Liver (tissue), 3 donors: Measurements from ENCODE around the gene RASSF3.

ENCODE experiments used
- GABPA ChIP-seq, 2 donors: IDR thresholded peaks in 1 of 2; conservative IDR thresholded peaks in 1 of 2; 2 replicates each; pipeline ENCODE4 v1.6.1; 2016; ENCODE audit warnings: antibody characterized with exemption in 2 of 2, mild to moderate bottlenecking in 1 of 2, moderate library complexity in 1 of 2
- HNF4G ChIP-seq: IDR thresholded peaks from 2 replicates; pipeline ENCODE4 v1.6.1; 2016; ENCODE audit warnings: antibody characterized with exemption
- TAF1 ChIP-seq: conservative IDR thresholded peaks from 2 replicates; pipeline ENCODE4 v1.6.1; 2016; ENCODE audit warnings: antibody characterized with exemption, mild to moderate bottlenecking
- TF ChIP-seq, protein P1 (sequence below): fragments of 150-350 bp; IDR thresholded peaks from 2 replicates; pipeline ENCODE4 v1.5.1; 2017; ENCODE audit warnings: improper control_type of control experiment, low read depth, low read length; ENCODE audit not compliant: missing input control
- TF ChIP-seq, protein P2 (sequence below): IDR thresholded peaks from 2 replicates; pipeline ENCODE4 v1.6.1; 2016; ENCODE audit warnings: antibody characterized with exemption
- TF ChIP-seq, protein P3 (sequence below): IDR thresholded peaks from 2 replicates; pipeline ENCODE4 v1.6.1; 2016; ENCODE audit warnings: antibody characterized with exemption
- donor health status: healthy.
- donor health status: healthy.

DNA sequence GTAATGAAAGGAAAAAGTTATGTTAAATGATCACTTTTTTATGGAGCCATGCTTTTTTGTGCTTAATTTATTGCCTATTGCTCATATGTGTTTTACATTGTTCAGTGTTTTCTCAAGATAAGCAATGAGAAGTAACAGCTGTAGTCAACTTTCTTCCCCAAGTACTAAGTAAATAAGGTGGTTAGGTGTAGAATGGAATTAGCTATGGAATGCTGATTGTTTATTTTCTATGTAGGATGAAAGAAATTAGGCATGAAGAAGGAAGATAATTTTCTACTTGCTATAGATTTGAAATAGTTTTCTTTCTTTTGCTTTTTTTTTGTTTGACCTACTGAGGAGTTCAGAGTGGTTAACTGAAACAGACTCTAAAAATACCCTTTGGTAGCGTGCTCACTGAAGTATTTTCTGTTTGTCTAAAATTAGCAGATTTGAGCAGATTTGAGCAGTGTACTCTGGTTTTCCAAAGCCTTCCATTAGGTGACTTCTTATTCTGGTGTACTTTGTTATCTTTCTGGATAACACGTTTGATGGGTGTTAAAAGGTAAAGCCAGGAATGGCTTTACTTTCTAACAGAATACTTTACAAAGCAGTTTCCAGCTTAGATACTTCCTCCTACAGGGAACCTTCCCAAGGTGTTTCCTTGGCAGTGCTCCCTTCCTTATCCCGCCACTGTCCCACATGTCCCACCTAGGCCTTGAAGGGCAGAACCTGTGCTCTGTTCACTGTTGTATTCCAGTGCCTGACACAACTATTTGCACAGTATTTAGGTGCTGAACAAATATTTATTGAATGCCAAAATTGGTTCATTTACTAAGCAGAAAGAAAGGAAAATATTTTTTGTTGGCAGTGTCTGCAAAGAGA, 56.0 kb downstream of the RASSF3 start:
- TF ChIP-seq, protein P1, sequence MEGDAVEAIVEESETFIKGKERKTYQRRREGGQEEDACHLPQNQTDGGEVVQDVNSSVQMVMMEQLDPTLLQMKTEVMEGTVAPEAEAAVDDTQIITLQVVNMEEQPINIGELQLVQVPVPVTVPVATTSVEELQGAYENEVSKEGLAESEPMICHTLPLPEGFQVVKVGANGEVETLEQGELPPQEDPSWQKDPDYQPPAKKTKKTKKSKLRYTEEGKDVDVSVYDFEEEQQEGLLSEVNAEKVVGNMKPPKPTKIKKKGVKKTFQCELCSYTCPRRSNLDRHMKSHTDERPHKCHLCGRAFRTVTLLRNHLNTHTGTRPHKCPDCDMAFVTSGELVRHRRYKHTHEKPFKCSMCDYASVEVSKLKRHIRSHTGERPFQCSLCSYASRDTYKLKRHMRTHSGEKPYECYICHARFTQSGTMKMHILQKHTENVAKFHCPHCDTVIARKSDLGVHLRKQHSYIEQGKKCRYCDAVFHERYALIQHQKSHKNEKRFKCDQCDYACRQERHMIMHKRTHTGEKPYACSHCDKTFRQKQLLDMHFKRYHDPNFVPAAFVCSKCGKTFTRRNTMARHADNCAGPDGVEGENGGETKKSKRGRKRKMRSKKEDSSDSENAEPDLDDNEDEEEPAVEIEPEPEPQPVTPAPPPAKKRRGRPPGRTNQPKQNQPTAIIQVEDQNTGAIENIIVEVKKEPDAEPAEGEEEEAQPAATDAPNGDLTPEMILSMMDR: no peak
- TF ChIP-seq, protein P2, sequence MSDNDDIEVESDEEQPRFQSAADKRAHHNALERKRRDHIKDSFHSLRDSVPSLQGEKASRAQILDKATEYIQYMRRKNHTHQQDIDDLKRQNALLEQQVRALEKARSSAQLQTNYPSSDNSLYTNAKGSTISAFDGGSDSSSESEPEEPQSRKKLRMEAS: no peak
- TF ChIP-seq HNF4G: no peak
- no peak for TF ChIP-seq TAF1
- TF ChIP-seq GABPA (IDR thresholded peaks at IDR 0.05 in 1 of 2, conservative IDR thresholded peaks at IDR 0.05 in 1 of 2): no peak
- TF ChIP-seq, protein P3, sequence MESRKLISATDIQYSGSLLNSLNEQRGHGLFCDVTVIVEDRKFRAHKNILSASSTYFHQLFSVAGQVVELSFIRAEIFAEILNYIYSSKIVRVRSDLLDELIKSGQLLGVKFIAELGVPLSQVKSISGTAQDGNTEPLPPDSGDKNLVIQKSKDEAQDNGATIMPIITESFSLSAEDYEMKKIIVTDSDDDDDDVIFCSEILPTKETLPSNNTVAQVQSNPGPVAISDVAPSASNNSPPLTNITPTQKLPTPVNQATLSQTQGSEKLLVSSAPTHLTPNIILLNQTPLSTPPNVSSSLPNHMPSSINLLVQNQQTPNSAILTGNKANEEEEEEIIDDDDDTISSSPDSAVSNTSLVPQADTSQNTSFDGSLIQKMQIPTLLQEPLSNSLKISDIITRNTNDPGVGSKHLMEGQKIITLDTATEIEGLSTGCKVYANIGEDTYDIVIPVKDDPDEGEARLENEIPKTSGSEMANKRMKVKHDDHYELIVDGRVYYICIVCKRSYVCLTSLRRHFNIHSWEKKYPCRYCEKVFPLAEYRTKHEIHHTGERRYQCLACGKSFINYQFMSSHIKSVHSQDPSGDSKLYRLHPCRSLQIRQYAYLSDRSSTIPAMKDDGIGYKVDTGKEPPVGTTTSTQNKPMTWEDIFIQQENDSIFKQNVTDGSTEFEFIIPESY: no peak
